CD14-positive monocyte (primary cell): ENCODE data around the gene GPX7. TPM values are rescaled to one million over a fixed set of nuclear protein-coding genes. Genes with fewer than 3 reads are reported as not detected.

ENCODE experiments used
- DNase-seq, 3 donors: peaks; one replicate each; pipeline ENCODE4 v3.0.0-alpha.2; 2011 to 2022
- H2AFZ ChIP-seq: 2 replicates; pipeline ENCODE4 v1.6.0; 2012; ENCODE audit warnings: mild to moderate bottlenecking, low read depth, low read length, inconsistent platforms; ENCODE audit not compliant: insufficient read depth, poor library complexity, severe bottlenecking
- H3K27ac ChIP-seq, 2 donors: 1 replicate in 1 of 2; 2 replicates in 1 of 2; pipeline ENCODE4 v1.5.1; 2012 to 2013; ENCODE audit warnings: low read length in 2 of 2, control low read depth in 1 of 2, inconsistent platforms in 1 of 2, low read depth in 1 of 2, mild to moderate bottlenecking in 1 of 2
- H3K27me3 ChIP-seq, 2 donors: one replicate each; pipeline versions ENCODE4 v1.6.0 to v1.6.1; 2011 to 2013; ENCODE audit warnings: low read length in 2 of 2; ENCODE audit not compliant: control insufficient read depth in 2 of 2, insufficient read depth in 2 of 2
- H3K36me3 ChIP-seq, 2 donors: replicated peaks in 1 of 2; 1 replicate in 1 of 2; 2 replicates in 1 of 2; pipeline versions ENCODE4 v1.5.1 to v1.6.1; 2012 to 2013; ENCODE audit warnings: low read length in 2 of 2, control low read depth in 1 of 2, inconsistent platforms in 1 of 2, mild to moderate bottlenecking in 1 of 2; ENCODE audit not compliant: insufficient read depth in 2 of 2, control insufficient read depth in 1 of 2
- H3K4me1 ChIP-seq, 2 donors: 1 replicate in 1 of 2; 2 replicates in 1 of 2; pipeline versions ENCODE4 v1.5.1 to v1.6.1; 2012 to 2013; ENCODE audit warnings: low read length in 2 of 2, control low read depth in 1 of 2, inconsistent platforms in 1 of 2, mild to moderate bottlenecking in 1 of 2, moderate library complexity in 1 of 2; ENCODE audit not compliant: insufficient read depth in 2 of 2, control insufficient read depth in 1 of 2
- H3K4me2 ChIP-seq: replicated peaks from 2 replicates; pipeline ENCODE3; 2012; ENCODE audit warnings: low read length, moderate library complexity, mild to moderate bottlenecking; ENCODE audit not compliant: poor library complexity, severe bottlenecking; ENCODE audit errors: extremely low read depth
- H3K4me3 ChIP-seq, 3 experiments: fragments of 200-600 bp in 1 of 3; sonication (generic) in 1 of 3; replicated peaks in 1 of 3; 1 replicate in 2 of 3; 2 replicates in 1 of 3; pipeline ENCODE4 v1.5.1; 2011 to 2013; ENCODE audit warnings: low read length in 3 of 3, mild to moderate bottlenecking in 3 of 3, control low read depth in 2 of 3, low read depth in 2 of 3, inconsistent platforms in 1 of 3, moderate library complexity in 1 of 3
- H3K79me2 ChIP-seq: 2 replicates; pipeline ENCODE4 v1.6.0; 2012; ENCODE audit warnings: mild to moderate bottlenecking, control low read depth, inconsistent platforms, low read length, moderate library complexity; ENCODE audit not compliant: insufficient read depth
- H3K9ac ChIP-seq: 2 replicates; pipeline ENCODE4 v1.6.0; 2017; ENCODE audit warnings: low read length, mild to moderate bottlenecking; ENCODE audit not compliant: insufficient read depth, poor library complexity, severe bottlenecking
- H3K9me3 ChIP-seq, 2 donors: replicated peaks in 1 of 2; 1 replicate in 1 of 2; 2 replicates in 1 of 2; pipeline versions ENCODE4 v1.5.1 to v1.6.1; 2012 to 2013; ENCODE audit warnings: low read length in 2 of 2, control low read depth in 1 of 2; ENCODE audit not compliant: control insufficient read depth in 1 of 2, insufficient read depth in 1 of 2
- H4K20me1 ChIP-seq: 2 replicates; pipeline ENCODE4 v1.6.0; 2012; ENCODE audit warnings: mild to moderate bottlenecking, low read length, control low read depth, moderate library complexity; ENCODE audit not compliant: insufficient read depth
- H3K27ac Mint-ChIP-seq, 7 donors: one replicate each; pipeline ENCODE4 v1.8.0; 2020; ENCODE audit warnings: mild to moderate bottlenecking in 7 of 7, mixed read lengths in 7 of 7, moderate library complexity in 6 of 7, inconsistent platforms in 2 of 7
- H3K27me3 Mint-ChIP-seq, 3 donors: one replicate each; pipeline ENCODE4 v1.8.0; 2021 to 2022; ENCODE audit warnings: low read depth in 3 of 3, mild to moderate bottlenecking in 3 of 3, mixed read lengths in 3 of 3, moderate library complexity in 3 of 3, inconsistent platforms in 1 of 3
- H3K36me3 Mint-ChIP-seq, 2 donors: one replicate each; pipeline ENCODE4 v1.8.0; 2020; ENCODE audit warnings: mixed read lengths in 2 of 2, inconsistent platforms in 1 of 2, mild to moderate bottlenecking in 1 of 2
- H3K4me1 Mint-ChIP-seq: one replicate; pipeline ENCODE4 v1.8.0; 2020; ENCODE audit warnings: mild to moderate bottlenecking, mixed read lengths
- H3K4me3 Mint-ChIP-seq, 2 donors: one replicate each; pipeline ENCODE4 v1.8.0; 2020; ENCODE audit warnings: mild to moderate bottlenecking in 2 of 2, mixed read lengths in 2 of 2, moderate library complexity in 1 of 2
- H3K9me3 Mint-ChIP-seq, 7 donors: one replicate each; pipeline ENCODE4 v1.8.0; 2020 to 2022; ENCODE audit warnings: mixed read lengths in 7 of 7, mild to moderate bottlenecking in 6 of 7, moderate library complexity in 6 of 7, inconsistent platforms in 2 of 7
- CTCF ChIP-seq: fragments of 200-600 bp; IDR thresholded peaks from one replicate; pipeline ENCODE4 v1.8.0; 2022; ENCODE audit warnings: antibody characterized with exemption, mild to moderate bottlenecking
- WGBS: methylation state at CpG from one replicate; pipeline ENCODE4 v1.1.5; 2013; ENCODE audit warnings: missing lambda C conversion rate; ENCODE audit not compliant: insufficient coverage; 5-methylcytosine and 5-hydroxymethylcytosine counted together
- intact Hi-C, 2 donors: fragments of 100-400 bp; cut with micrococcal nuclease; formaldehyde crosslinking; loops; one replicate each; pipeline versions ENCODE4 v1.15.0 to v1.15.1; 2023
- polyA minus RNA-seq: library from RNA; depleted of rRNA, polyadenylated mRNA; stranded (reverse); fragments of >200 nt; gene quantifications from 2 replicates; pipeline ENCODE4 v1.2.3, GENCODE V29; 2012
- polyA plus RNA-seq, 3 donors: library from polyadenylated mRNA; depleted of rRNA in 1 of 3; unstranded in 2 of 3; stranded (reverse) in 1 of 3; fragments of 300-500 nt in 2 of 3; fragments of >200 nt in 1 of 3; fragmentation: Illumina TruSeq in 2 of 3; gene quantifications; 1 replicate in 2 of 3; 2 replicates in 1 of 3; pipeline ENCODE4 v1.2.3, GENCODE V29; 2012 to 2021
- total RNA-seq, 12 experiments: library from RNA in 1 of 12; stranded (reverse) in 1 of 12; fragments of 120-200 nt in 1 of 12; gene quantifications; one replicate each; pipeline ENCODE4 v1.2.4 and lab custom pipeline; 2013 to 2026; ENCODE audit warnings: mixed read lengths in 6 of 12, inconsistent platforms in 1 of 12

Gene GPX7
- total RNA-seq (2013) = 2.7 TPM
- 1 to 10 TPM; 1.7 to 3.3 (median 2.9) TPM for polyA plus RNA-seq
- 2.3 and 2.8 TPM in 2 replicates for polyA minus RNA-seq
- total RNA-seq (lab: John Stamatoyannopoulos, UW) = 0.45 to 5.1 (median 2.7) reads per million in 11 experiments

GRCh38 chr1:52601991-52602855 lies at the start of gene GPX7:
TSS of gene GPX7 (plus strand) at chr1:52602371. CDS start at chr1:52602410, 39 bp downstream.
- H3K27ac ChIP-seq = no peak within 1 kb of the TSS
- Mint-ChIP-seq H3K27ac (peak within 1 kb of the TSS in 5 of 7 donors; percentile 8 to 73 (median 51)), H3K36me3 (peaks cover 7 to 13% of the 10 kb centered on the region in 2 donors), H3K27me3 (peaks cover 13 to 22% (median 20%) of the 10 kb centered on the region in 3 donors), H3K9me3 (peaks cover 0 to 6% (median 4%) of the 10 kb centered on the region in 7 donors), H3K4me1 (peaks cover 26% of the 10 kb centered on the region), H3K4me3 (peak within 1 kb of the TSS; percentile 80 to 89)
- under 1% methylated on average over 95 of the region's 97 CpGs for WGBS
- peak within 1 kb of the TSS; percentile 87 for H3K4me2 ChIP-seq
- peak within 1 kb of the TSS; percentile 67 for H3K9ac ChIP-seq
- peaks cover 20 to 27% of the 10 kb centered on the region in 2 donors for H3K4me1 ChIP-seq
- peaks cover 3% of the 10 kb centered on the region for H3K79me2 ChIP-seq
- H4K20me1 ChIP-seq = no peaks in the 10 kb centered on the region
- no peak for TF ChIP-seq CTCF
- no peaks in the 10 kb centered on the region for H3K9me3 ChIP-seq
- H2AFZ ChIP-seq = peak within 1 kb of the TSS; percentile 90
- H3K36me3 ChIP-seq = no peaks in the 10 kb centered on the region
- peak; percentile 21 to 34 (median 30) for DNase-seq
- intact Hi-C loops = no loop called here
- H3K4me3 ChIP-seq = peak within 1 kb of the TSS; percentile 31 to 76 (median 44)
- peaks cover 0 to 10% of the 10 kb centered on the region in 2 donors for H3K27me3 ChIP-seq
